Fibroblast of lung (primary cell): ENCODE results near the gene SCGN. TPM values are rescaled to one million over a fixed set of nuclear protein-coding genes. Genes with fewer than 3 reads are reported as not detected.

Experiments
- DNase-seq, 2 donors: peaks; one replicate each; pipeline versions ENCODE4 v3.0.0 to v3.0.0-alpha.2; 2010; ENCODE audit warnings: low read depth in 2 of 2
- H2AFZ ChIP-seq: 2 replicates; pipeline ENCODE4 v1.5.1; 2012; ENCODE audit warnings: low read length, control low read depth, inconsistent platforms
- H3K27ac ChIP-seq: 2 replicates; pipeline ENCODE4 v1.5.1; 2011; ENCODE audit warnings: low read length, control low read depth; ENCODE audit not compliant: insufficient read depth
- H3K27me3 ChIP-seq: 2 replicates; pipeline ENCODE4 v1.5.1; 2011; ENCODE audit warnings: mild to moderate bottlenecking, low read length; ENCODE audit not compliant: control insufficient read depth, insufficient read depth
- H3K36me3 ChIP-seq: 2 replicates; pipeline ENCODE4 v1.5.1; 2011; ENCODE audit warnings: low read length; ENCODE audit not compliant: control insufficient read depth, insufficient read depth
- H3K4me1 ChIP-seq: 2 replicates; pipeline ENCODE4 v1.5.1; 2011; ENCODE audit warnings: low read length; ENCODE audit not compliant: control insufficient read depth, insufficient read depth; ENCODE audit errors: extremely low read depth
- H3K4me2 ChIP-seq: 2 replicates; pipeline ENCODE4 v1.5.1; 2011; ENCODE audit warnings: low read length, control low read depth; ENCODE audit not compliant: insufficient read depth; ENCODE audit errors: extremely low read depth
- H3K4me3 ChIP-seq, 4 experiments: fragments of 200-600 bp in 1 of 4; sonication (generic) in 1 of 4; replicated peaks in 1 of 4; 2 replicates each; pipeline ENCODE4 v1.5.1; 2011 to 2016; ENCODE audit warnings: low read length in 4 of 4, low read depth in 3 of 4, mild to moderate bottlenecking in 3 of 4, control low read depth in 2 of 4, inconsistent platforms in 1 of 4, mixed read lengths in 1 of 4; ENCODE audit not compliant: insufficient read depth in 1 of 4; ENCODE audit errors: control extremely low read depth in 1 of 4
- H3K79me2 ChIP-seq: 2 replicates; pipeline ENCODE4 v1.5.1; 2012; ENCODE audit warnings: mild to moderate bottlenecking, low read length, inconsistent platforms; ENCODE audit not compliant: control insufficient read depth, insufficient read depth
- H3K9ac ChIP-seq: 2 replicates; pipeline ENCODE4 v1.5.1; 2011; ENCODE audit warnings: mild to moderate bottlenecking, low read length, control low read depth; ENCODE audit not compliant: insufficient read depth
- H3K9me3 ChIP-seq: 2 replicates; pipeline ENCODE4 v1.5.1; 2012; ENCODE audit warnings: low read depth, low read length; ENCODE audit not compliant: control insufficient read depth, insufficient read depth
- H4K20me1 ChIP-seq: 2 replicates; pipeline ENCODE4 v1.5.1; 2011; ENCODE audit warnings: low read length; ENCODE audit not compliant: control insufficient read depth, insufficient read depth; ENCODE audit errors: extremely low read depth
- EZH2 ChIP-seq: IDR thresholded peaks from 2 replicates; pipeline ENCODE4 v1.5.1; 2012; ENCODE audit warnings: low read length, control low read depth, mild to moderate bottlenecking; ENCODE audit errors: missing control alignments
- polyA plus RNA-seq, 2 donors: library from polyadenylated mRNA; depleted of rRNA in 1 of 2; stranded (reverse) in 1 of 2; unstranded in 1 of 2; fragments of >200 nt; gene quantifications; 2 replicates each; pipeline ENCODE4 v1.2.1, GENCODE V29; 2011 to 2012; ENCODE audit warnings: missing spikeins in 1 of 2
- total RNA-seq: library from RNA; depleted of rRNA; stranded (reverse); fragments of >200 nt; gene quantifications from 2 replicates; pipeline ENCODE4 v1.2.1, GENCODE V29; 2014
- TF ChIP-seq, protein P1 (sequence below), 2 donors: IDR thresholded peaks in 1 of 2; conservative IDR thresholded peaks in 1 of 2; 1 replicate in 1 of 2; 2 replicates in 1 of 2; pipeline ENCODE4 v1.5.1; 2011 to 2012; ENCODE audit warnings: low read length in 2 of 2, control low read depth in 1 of 2, inconsistent platforms in 1 of 2, low read depth in 1 of 2, mild to moderate bottlenecking in 1 of 2

SCGN gene
- total and polyA plus RNA-seq, 2 donors (not counting 1 experiment from before 2014, with no cell fraction given) = not detected

DNA sequence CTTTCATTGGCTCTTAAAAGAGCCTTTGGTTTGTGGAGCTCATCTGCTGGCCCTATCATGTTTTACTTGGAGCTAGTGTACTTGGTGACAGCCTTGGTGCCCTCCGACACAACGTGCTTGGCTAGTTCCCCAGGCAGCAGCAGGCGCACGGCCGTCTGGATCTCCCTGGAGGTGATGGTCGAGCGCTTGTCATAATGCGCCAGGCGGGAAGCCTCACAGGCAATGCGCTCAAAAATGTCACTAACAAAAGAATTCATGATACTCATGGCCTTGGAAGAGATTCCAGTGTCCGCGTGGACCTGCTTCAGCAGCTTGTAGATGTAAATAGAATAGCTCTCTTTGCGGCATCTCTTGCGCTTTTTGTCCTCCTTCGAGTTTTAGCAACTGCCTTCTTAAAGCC is 79.7 kb downstream of the SCGN start:
- H3K9ac ChIP-seq = no peak overlapping the region
- no peaks in the 10 kb centered on the region for H3K36me3 ChIP-seq
- no peak for DNase-seq
- H3K27ac ChIP-seq = no peak overlapping the region
- TF ChIP-seq, protein P1, sequence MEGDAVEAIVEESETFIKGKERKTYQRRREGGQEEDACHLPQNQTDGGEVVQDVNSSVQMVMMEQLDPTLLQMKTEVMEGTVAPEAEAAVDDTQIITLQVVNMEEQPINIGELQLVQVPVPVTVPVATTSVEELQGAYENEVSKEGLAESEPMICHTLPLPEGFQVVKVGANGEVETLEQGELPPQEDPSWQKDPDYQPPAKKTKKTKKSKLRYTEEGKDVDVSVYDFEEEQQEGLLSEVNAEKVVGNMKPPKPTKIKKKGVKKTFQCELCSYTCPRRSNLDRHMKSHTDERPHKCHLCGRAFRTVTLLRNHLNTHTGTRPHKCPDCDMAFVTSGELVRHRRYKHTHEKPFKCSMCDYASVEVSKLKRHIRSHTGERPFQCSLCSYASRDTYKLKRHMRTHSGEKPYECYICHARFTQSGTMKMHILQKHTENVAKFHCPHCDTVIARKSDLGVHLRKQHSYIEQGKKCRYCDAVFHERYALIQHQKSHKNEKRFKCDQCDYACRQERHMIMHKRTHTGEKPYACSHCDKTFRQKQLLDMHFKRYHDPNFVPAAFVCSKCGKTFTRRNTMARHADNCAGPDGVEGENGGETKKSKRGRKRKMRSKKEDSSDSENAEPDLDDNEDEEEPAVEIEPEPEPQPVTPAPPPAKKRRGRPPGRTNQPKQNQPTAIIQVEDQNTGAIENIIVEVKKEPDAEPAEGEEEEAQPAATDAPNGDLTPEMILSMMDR (conservative IDR thresholded peaks at IDR 0.05 in 1 of 2, IDR thresholded peaks at IDR 0.05 in 1 of 2; ENCODE audit: low read depth in 1 of 2, low read length in 2 of 2) = no peak
- no peak for TF ChIP-seq EZH2
- no peaks in the 10 kb centered on the region for H4K20me1 ChIP-seq
- H3K79me2 ChIP-seq = no peaks in the 10 kb centered on the region
- no peaks in the 10 kb centered on the region for H3K9me3 ChIP-seq
- H3K27me3 ChIP-seq = no peaks in the 10 kb centered on the region
- H3K4me1 ChIP-seq = no peaks in the 10 kb centered on the region
- no peak overlapping the region for H2AFZ ChIP-seq
- H3K4me2 ChIP-seq = no peak overlapping the region
- H3K4me3 ChIP-seq = no peak overlapping the region

DNA sequence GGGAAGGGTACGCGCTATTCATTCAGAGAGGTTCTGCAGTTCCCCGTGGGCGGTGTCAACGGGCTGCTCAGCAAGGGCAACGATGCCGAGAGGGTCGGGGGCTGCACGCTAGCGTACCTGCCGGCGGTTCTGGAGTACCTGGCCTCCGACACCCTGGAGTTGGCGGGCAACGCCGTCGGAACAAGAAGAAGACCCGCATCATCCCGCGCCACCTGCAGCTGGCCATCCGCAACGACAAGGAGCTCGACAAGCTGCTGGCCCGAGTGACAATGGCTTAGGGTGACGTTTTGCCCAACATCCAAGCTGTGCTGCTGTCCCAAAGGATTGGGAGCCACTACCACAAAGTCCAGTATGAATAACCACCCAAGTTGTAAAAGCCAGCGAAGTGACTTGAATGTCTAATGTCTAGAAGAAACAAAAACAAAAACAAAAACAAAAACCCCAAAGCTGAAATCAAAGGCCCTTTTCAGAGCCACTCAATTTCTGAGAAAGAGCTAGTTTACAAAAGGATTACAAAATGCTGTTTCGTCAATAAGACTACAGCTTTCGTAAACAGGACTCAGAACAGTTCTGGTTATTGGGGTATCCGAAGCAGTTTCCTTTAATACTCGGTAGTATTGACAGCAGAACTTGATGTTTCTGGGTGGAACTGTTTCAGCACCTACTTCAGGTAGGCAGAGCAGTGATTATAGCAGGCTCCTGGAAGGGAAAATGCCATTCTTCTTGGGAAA is 80.6 kb downstream of the SCGN start:
- no peaks in the 10 kb centered on the region for H3K9me3 ChIP-seq
- no peaks in the 10 kb centered on the region for H4K20me1 ChIP-seq
- no peaks in the 10 kb centered on the region for H3K79me2 ChIP-seq
- TF ChIP-seq EZH2 = no peak
- TF ChIP-seq, protein P1 (conservative IDR thresholded peaks at IDR 0.05 in 1 of 2, IDR thresholded peaks at IDR 0.05 in 1 of 2; ENCODE audit: low read depth in 1 of 2, low read length in 2 of 2) = no peak
- H3K36me3 ChIP-seq = no peaks in the 10 kb centered on the region
- H3K27ac ChIP-seq = no peak overlapping the region
- no peaks in the 10 kb centered on the region for H3K4me1 ChIP-seq
- no peak overlapping the region for H3K4me3 ChIP-seq
- H3K9ac ChIP-seq = no peak overlapping the region
- DNase-seq = no peak
- H3K27me3 ChIP-seq = no peaks in the 10 kb centered on the region
- no peak overlapping the region for H2AFZ ChIP-seq
- H3K4me2 ChIP-seq = no peak overlapping the region

DNA sequence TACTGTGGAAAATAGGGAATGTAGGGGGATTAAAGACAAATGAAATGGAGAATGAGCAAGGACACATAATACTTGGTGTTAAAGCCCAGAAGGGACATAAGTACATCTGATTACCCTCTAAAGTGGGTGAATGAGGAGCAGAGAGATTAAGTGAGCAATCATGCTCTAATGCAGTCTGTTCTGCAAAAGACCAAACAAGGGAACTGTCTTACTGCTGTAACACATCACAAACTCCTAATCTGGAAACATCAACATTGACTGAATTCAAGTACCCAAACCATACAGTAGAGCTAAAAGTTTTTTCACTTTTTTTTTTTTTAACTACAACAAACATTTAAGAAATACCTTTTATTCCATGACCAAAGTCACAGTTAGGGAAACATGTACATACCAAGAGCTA is 83.2 kb downstream of the SCGN start:
- no peak for DNase-seq
- Histone ChIP-seq H3K9ac (no peak overlapping the region), H3K4me2 (no peak overlapping the region)

More for the DNA sequence above, 83.2 kb downstream of the SCGN start:
- Histone ChIP-seq H3K9me3 (no peaks in the 10 kb centered on the region), H3K27me3 (no peaks in the 10 kb centered on the region), H4K20me1 (no peaks in the 10 kb centered on the region), H3K27ac (no peak overlapping the region), H3K4me3 (no peak overlapping the region), H2AFZ (no peak overlapping the region), H3K79me2 (no peaks in the 10 kb centered on the region), H3K4me1 (no peaks in the 10 kb centered on the region), H3K36me3 (no peaks in the 10 kb centered on the region)
- TF ChIP-seq, protein P1 (conservative IDR thresholded peaks at IDR 0.05 in 1 of 2, IDR thresholded peaks at IDR 0.05 in 1 of 2; ENCODE audit: low read depth in 1 of 2, low read length in 2 of 2) = no peak
- no peak for TF ChIP-seq EZH2
